Ascending aorta (tissue), 2 donors: Measurements from ENCODE around the gene SUN5. TPM values are rescaled to one million over a fixed set of nuclear protein-coding genes. Genes with fewer than 3 reads are reported as not detected.
A peak's percentile ranks its signal among the peaks of the same experiment; 100 is the strongest.

Experiments used
- DNase-seq, 2 donors: peaks; one replicate each; pipeline ENCODE4 v3.0.0-alpha.2; 2019; ENCODE audit warnings: low spot score in 2 of 2
- H3K27ac ChIP-seq, 2 donors: fragments of 200-600 bp; sonication (generic); one replicate each; pipeline ENCODE4 v1.5.1; 2016 to 2017; ENCODE audit warnings: mild to moderate bottlenecking in 1 of 2
- H3K27me3 ChIP-seq: fragments of 200-600 bp; sonication (generic); one replicate; pipeline ENCODE4 v1.5.1; 2017
- H3K36me3 ChIP-seq, 2 donors: fragments of 200-600 bp; sonication (generic); one replicate each; pipeline ENCODE4 v1.5.1; 2016
- H3K4me1 ChIP-seq, 2 donors: fragments of 200-600 bp; sonication (generic); one replicate each; pipeline ENCODE4 v1.5.1; 2016 to 2017; ENCODE audit warnings: mild to moderate bottlenecking in 1 of 2
- H3K4me3 ChIP-seq, 2 donors: fragments of 200-600 bp; sonication (generic); one replicate each; pipeline ENCODE4 v1.5.1; 2016 to 2017; ENCODE audit warnings: mild to moderate bottlenecking in 1 of 2
- H3K9me3 ChIP-seq, 2 donors: fragments of 200-600 bp; sonication (generic); one replicate each; pipeline ENCODE4 v1.5.1; 2016
- intact Hi-C: fragments of 100-400 bp; cut with DNase I; formaldehyde crosslinking; loops from one replicate; pipeline ENCODE4 v1.15.1; 2023
- total RNA-seq: library from RNA; depleted of rRNA; stranded (reverse); fragments of >200 nt; gene quantifications from one replicate; pipeline ENCODE4 v1.1.0, GENCODE V29; 2016
- TF ChIP-seq, protein P1 (sequence below), 3 experiments: fragments of 200-600 bp in 2 of 3; fragments of 450-650 bp in 1 of 3; sonication (generic) in 2 of 3; IDR thresholded peaks; one replicate each; pipeline ENCODE4 v1.5.1; 2016 to 2019; ENCODE audit warnings: antibody characterized with exemption in 3 of 3, mild to moderate bottlenecking in 1 of 3, moderate library complexity in 1 of 3

SUN5 gene
- total RNA-seq, 1 donor from 2014 or later = not detected

DNA sequence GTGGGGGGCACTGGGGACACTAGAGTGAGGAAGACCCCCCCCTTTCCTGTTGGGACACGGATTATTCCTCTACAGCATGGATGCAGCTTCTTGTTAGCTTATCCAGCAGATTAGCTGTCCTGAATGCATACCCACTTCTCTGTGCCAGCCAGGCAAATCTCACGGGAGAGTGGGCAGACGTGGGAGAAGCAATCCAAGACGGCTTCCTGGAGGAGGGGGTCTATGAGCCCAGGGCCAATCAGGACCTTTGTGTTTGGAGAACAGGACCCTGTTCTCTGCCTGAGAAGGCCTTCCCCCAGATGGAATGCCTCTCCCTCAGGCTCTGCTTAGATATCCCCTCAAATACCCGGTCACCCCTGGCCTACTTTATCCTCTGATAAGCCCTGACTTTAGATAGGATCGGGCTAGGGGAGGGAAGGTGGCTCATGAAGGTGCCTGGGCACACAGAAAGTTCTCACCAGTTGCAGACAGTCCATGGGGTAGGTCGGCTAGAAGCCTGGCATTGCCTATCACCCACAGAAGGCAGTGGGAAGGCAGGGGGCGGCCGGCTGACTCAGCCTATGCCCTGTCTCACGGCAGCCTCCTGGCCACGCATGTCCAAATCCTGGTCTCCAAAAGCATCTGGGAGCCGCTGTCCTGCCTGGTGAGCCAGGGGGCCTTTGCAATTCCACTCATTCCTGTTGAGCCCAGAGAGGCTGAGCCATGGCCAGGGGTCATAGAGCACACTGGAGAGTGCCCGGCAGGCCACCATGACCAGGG, 34.7 kb downstream of the SUN5 start:
- H3K27ac ChIP-seq = no peak overlapping the region
- DNase-seq = peak in 1 of 2 donors; percentile 60
- intact Hi-C loops = no loop called here

DNA sequence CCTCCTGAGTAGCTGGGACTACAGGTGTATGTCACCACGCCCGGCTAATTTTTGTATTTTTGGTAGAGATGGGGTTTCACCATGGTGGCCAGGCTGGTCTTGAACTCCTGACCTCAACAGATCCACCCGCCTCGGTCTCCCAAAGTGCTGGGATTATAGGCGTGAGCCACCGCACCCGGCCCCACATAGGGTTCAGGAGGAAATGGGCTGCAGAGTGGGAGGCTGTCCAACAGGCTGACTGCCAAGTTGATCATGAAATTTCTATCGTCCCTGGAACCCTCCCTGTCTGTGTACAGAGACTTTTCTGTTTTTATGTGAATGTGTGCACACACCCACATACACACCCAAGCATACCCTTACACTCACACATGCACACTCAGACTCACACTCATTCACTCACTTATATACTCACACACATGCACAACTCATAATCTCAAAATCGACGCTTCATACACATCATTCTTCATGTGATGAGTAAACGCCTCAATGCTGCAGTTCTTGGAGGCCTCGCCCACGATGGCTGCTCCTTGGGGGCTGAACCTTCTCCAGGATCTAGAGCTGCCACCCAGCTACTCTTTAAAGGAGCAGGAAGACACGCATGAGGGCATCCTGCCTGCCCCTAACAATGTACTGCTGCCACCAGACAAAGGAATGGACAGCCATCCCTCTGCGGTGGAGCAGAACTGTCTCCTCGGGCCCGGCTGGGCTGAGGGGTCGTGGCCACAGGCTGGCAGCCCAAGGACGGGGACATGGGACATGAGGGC, 35.6 kb downstream of the SUN5 start:
- Histone ChIP-seq H3K4me1 (no peaks in the 10 kb centered on the region), H3K4me3 (no peak overlapping the region), H3K9me3 (no peaks in the 10 kb centered on the region), H3K27me3 (no peaks in the 10 kb centered on the region), H3K36me3 (no peaks in the 10 kb centered on the region), H3K27ac (no peak overlapping the region)
- intact Hi-C loops = no loop called here
- TF ChIP-seq, protein P1, sequence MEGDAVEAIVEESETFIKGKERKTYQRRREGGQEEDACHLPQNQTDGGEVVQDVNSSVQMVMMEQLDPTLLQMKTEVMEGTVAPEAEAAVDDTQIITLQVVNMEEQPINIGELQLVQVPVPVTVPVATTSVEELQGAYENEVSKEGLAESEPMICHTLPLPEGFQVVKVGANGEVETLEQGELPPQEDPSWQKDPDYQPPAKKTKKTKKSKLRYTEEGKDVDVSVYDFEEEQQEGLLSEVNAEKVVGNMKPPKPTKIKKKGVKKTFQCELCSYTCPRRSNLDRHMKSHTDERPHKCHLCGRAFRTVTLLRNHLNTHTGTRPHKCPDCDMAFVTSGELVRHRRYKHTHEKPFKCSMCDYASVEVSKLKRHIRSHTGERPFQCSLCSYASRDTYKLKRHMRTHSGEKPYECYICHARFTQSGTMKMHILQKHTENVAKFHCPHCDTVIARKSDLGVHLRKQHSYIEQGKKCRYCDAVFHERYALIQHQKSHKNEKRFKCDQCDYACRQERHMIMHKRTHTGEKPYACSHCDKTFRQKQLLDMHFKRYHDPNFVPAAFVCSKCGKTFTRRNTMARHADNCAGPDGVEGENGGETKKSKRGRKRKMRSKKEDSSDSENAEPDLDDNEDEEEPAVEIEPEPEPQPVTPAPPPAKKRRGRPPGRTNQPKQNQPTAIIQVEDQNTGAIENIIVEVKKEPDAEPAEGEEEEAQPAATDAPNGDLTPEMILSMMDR (IDR thresholded peaks at IDR 0.05) = no peak
- peak in 1 of 2 donors; percentile 54 for DNase-seq

More for the DNA sequence above, 34.7 kb downstream of the SUN5 start:
- Histone ChIP-seq H3K9me3 (no peaks in the 10 kb centered on the region), H3K27me3 (no peaks in the 10 kb centered on the region), H3K36me3 (no peaks in the 10 kb centered on the region), H3K4me3 (no peak overlapping the region), H3K4me1 (no peaks in the 10 kb centered on the region)
- TF ChIP-seq, protein P1 (IDR thresholded peaks at IDR 0.05) = no peak

DNA sequence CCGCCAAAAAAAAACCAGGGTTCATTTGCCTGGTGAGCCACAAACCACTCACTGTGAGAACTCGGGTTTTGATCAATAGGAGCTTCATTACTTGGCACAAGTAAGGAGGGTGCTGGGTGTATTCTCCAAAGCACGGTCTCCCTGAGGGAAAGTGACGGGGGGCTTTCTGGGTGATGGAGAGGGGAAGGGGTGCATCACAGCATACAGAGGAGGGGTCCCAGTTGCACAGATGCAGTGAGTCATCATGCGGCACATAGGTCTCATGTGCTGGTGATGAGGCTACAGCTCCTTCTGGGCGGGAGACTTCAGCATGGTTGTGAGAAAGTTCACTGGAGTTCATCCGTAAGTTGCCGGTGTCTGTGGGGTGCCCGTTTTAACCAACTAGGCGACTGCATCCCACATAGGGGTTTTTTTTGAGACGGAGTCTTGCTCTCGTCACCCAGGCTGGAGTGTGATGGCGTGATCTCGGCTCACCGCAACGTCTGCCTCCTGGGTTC, 36.2 kb downstream of the SUN5 start:
- no peaks in the 10 kb centered on the region for H3K27me3 ChIP-seq
- TF ChIP-seq, protein P1 (IDR thresholded peaks at IDR 0.05) = no peak
- no peaks in the 10 kb centered on the region for H3K4me1 ChIP-seq
- DNase-seq = peak in 1 of 2 donors; percentile 53
- no peak overlapping the region for H3K4me3 ChIP-seq
- no peak overlapping the region for H3K27ac ChIP-seq
- H3K9me3 ChIP-seq = no peaks in the 10 kb centered on the region
- intact Hi-C loops = no loop called here
- H3K36me3 ChIP-seq = no peaks in the 10 kb centered on the region

DNA sequence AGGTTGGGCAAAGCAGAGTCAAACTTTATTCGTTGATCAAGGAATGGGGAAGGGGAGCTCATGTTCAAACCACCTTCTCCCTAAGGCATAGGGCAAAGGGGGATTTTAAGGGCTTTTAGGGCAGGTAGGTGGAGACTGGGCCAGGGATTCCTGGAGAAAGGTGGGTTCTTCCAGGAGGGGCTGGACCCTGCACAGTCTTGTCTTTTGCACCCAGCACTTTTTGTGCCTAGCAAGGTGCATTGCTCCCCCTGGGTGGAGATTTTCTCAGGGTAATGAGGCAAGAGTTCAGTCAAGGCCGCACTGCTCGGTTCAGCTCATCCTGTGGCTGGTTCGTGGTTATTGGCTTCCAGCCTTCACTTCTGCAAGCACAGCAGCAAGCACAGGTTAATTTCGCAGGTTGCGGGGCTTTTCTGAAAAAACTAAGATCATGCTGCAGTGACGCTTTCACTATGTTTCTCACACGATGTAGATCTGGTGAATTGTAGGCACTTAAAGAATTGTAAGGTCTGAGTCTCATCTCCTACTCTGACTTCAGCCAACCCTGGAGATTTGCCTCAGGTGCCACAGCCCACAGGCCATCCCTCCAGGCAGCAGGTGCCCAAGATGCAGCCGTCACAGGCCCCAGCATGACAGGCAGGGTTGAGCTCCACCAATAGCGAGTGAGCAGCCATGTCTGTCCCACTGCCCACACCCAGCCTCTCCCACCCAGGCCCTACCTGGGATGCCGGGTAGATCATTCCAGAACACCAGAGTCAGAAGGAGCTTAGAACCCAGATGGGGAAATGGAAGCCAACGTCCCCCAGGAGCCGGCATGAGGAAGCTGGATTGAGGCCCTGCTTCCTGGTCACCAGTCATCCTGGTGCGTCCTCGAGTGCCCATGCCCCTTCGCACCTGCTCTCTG, 37.1 kb downstream of the SUN5 start:
- Histone ChIP-seq H3K27me3 (no peaks in the 10 kb centered on the region), H3K4me1 (no peaks in the 10 kb centered on the region), H3K36me3 (no peaks in the 10 kb centered on the region), H3K9me3 (no peaks in the 10 kb centered on the region), H3K4me3 (no peak overlapping the region), H3K27ac (no peak overlapping the region)
- intact Hi-C loops = no loop called here
- DNase-seq = peak in 1 of 2 donors; percentile 35
- TF ChIP-seq, protein P1 (IDR thresholded peaks at IDR 0.05) = no peak

DNA sequence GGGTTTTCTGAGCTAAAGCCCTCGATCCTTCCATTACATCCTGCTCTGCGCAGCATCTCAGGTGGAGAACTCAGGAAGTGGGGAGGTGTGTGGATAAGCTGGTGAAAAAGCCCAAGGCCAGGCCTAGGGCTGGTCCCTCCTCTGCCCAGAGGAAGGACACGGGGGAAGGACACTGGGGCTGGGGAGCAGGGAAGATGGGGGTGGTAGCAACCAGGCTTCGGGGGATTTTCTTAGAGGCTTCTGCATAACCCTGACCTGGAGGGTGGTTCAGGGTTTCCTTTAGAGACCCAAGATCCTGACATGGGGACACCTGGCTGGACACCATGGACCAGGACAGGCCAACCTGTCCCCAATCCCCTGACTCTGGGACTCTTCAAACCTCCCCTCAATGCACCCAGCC, 37.9 kb downstream of the SUN5 start:
- H3K27ac ChIP-seq = no peak overlapping the region
- H3K27me3 ChIP-seq = no peaks in the 10 kb centered on the region
- H3K36me3 ChIP-seq = no peaks in the 10 kb centered on the region
- H3K4me1 ChIP-seq = no peaks in the 10 kb centered on the region
- intact Hi-C loops = no loop called here
- TF ChIP-seq, protein P1 (IDR thresholded peaks at IDR 0.05) = no peak
- DNase-seq = peak in 1 of 2 donors; percentile 45
- no peak overlapping the region for H3K4me3 ChIP-seq
- no peaks in the 10 kb centered on the region for H3K9me3 ChIP-seq
